Tibial nerve (tissue), 4 donors: Measurements from ENCODE around the gene AADACL4. TPM values are rescaled to one million over a fixed set of nuclear protein-coding genes. Genes with fewer than 3 reads are reported as not detected.

Experiments
- DNase-seq, 2 donors: peaks; one replicate each; pipeline ENCODE4 v3.0.0-alpha.2; 2019; ENCODE audit warnings: low spot score in 2 of 2
- H3K27ac ChIP-seq, 4 donors: fragments of 200-600 bp; sonication (generic) in 3 of 4; one replicate each; pipeline ENCODE4 v1.5.1; 2017 to 2019; ENCODE audit warnings: mild to moderate bottlenecking in 1 of 4
- H3K27me3 ChIP-seq, 2 donors: fragments of 200-600 bp; sonication (generic) in 1 of 2; one replicate each; pipeline versions ENCODE4 v1.5.1 to v1.6.0; 2017 to 2019
- H3K36me3 ChIP-seq, 3 donors: fragments of 200-600 bp; sonication (generic); one replicate each; pipeline ENCODE4 v1.5.1; 2018 to 2019
- H3K4me1 ChIP-seq, 4 donors: fragments of 200-600 bp; sonication (generic) in 3 of 4; one replicate each; pipeline ENCODE4 v1.5.1; 2017 to 2019
- H3K4me3 ChIP-seq, 4 donors: fragments of 200-600 bp; sonication (generic) in 3 of 4; one replicate each; pipeline ENCODE4 v1.5.1; 2017 to 2019; ENCODE audit warnings: mild to moderate bottlenecking in 1 of 4, moderate library complexity in 1 of 4
- H3K9me3 ChIP-seq, 4 donors: fragments of 200-600 bp; sonication (generic) in 3 of 4; one replicate each; pipeline ENCODE4 v1.5.1; 2017 to 2019
- EP300 ChIP-seq, 2 donors: sonication (generic); formaldehyde crosslinking; IDR thresholded peaks; one replicate each; pipeline ENCODE4 v1.6.1; 2017; ENCODE audit warnings: antibody characterized with exemption in 2 of 2, mild to moderate bottlenecking in 1 of 2
- POLR2A ChIP-seq, 2 donors: fragments of 450-650 bp; IDR thresholded peaks; one replicate each; pipeline ENCODE4 v1.6.1; 2017; ENCODE audit warnings: antibody characterized with exemption in 2 of 2, mild to moderate bottlenecking in 2 of 2, moderate library complexity in 2 of 2
- WGBS, 2 donors: methylation state at CpG; one replicate each; pipeline ENCODE4 v1.1.5; 2018; 5-methylcytosine and 5-hydroxymethylcytosine counted together
- total RNA-seq, 4 donors: library from RNA; depleted of rRNA; stranded (reverse); fragments of >200 nt; gene quantifications; one replicate each; pipeline ENCODE4 v1.1.0, GENCODE V29; 2016
- TF ChIP-seq, protein P1 (sequence below), 5 experiments: fragments of 200-600 bp in 3 of 5; fragments of 450-650 bp in 2 of 5; sonication (generic) in 3 of 5; IDR thresholded peaks; one replicate each; pipeline ENCODE4 v1.5.1; 2016 to 2019; ENCODE audit warnings: antibody characterized with exemption in 5 of 5, mild to moderate bottlenecking in 3 of 5, moderate library complexity in 2 of 5

Gene AADACL4
- not detected for total RNA-seq

DNA sequence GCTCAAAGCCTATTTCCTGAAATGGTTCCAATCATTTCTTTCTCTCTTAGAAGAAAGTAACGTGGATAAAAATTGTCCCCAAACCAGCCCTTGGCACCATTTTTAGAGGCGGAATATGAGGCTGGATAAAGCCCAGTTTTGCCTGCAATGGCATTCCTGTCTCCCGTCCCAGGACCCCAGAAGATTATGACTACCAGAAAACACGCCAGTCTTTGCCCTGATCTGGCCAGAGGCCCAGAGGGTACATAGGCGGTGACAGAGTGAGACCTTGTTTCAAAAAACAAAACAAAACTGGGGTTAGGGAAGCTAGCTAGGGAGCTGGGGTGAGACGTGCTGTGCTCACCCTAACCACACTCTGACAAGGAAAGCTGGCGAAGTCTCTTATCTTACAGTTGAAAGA is at the start of gene AADACL4:
Gene AADACL4, plus strand, starts transcription at position 301 of the 400 bp plus-strand sequence. CDS start 462 bp downstream, outside the sequence.
- WGBS, 2 donors, result 50 to 71% methylated on average over 7 of the region's 7 CpGs
- Histone ChIP-seq H3K4me3 (no peak within 1 kb of the TSS), H3K27ac (no peak within 1 kb of the TSS), H3K4me1 (no peaks in the 10 kb centered on the region), H3K27me3 (no peaks in the 10 kb centered on the region), H3K36me3 (no peaks in the 10 kb centered on the region), H3K9me3 (peaks cover 0 to 26% (median 5%) of the 10 kb centered on the region in 4 donors)
- TF ChIP-seq, protein P1, sequence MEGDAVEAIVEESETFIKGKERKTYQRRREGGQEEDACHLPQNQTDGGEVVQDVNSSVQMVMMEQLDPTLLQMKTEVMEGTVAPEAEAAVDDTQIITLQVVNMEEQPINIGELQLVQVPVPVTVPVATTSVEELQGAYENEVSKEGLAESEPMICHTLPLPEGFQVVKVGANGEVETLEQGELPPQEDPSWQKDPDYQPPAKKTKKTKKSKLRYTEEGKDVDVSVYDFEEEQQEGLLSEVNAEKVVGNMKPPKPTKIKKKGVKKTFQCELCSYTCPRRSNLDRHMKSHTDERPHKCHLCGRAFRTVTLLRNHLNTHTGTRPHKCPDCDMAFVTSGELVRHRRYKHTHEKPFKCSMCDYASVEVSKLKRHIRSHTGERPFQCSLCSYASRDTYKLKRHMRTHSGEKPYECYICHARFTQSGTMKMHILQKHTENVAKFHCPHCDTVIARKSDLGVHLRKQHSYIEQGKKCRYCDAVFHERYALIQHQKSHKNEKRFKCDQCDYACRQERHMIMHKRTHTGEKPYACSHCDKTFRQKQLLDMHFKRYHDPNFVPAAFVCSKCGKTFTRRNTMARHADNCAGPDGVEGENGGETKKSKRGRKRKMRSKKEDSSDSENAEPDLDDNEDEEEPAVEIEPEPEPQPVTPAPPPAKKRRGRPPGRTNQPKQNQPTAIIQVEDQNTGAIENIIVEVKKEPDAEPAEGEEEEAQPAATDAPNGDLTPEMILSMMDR (IDR thresholded peaks at IDR 0.05), result no peak
- TF ChIP-seq EP300 (IDR thresholded peaks at IDR 0.05) (no peak), POLR2A (IDR thresholded peaks at IDR 0.05) (no peak)
- DNase-seq, result no peak

- Histone ChIP-seq H3K27ac (peak overlapping the region; percentile 62 to 91 (median 85)), H3K36me3 (peaks cover 0 to 5% (median 3%) of the 10 kb centered on the region in 3 donors), H3K4me3 (peak overlapping the region in 1 of 4 donors; percentile 50), H3K27me3 (no peaks in the 10 kb centered on the region), H3K4me1 (peaks cover 0 to 100% (median 85%) of the 10 kb centered on the region in 4 donors), H3K9me3 (no peaks in the 10 kb centered on the region)
- no peak for DNase-seq
- TF ChIP-seq, protein P1 (IDR thresholded peaks at IDR 0.05), result no peak
- no peak for TF ChIP-seq POLR2A (IDR thresholded peaks at IDR 0.05)
- TF ChIP-seq EP300 (IDR thresholded peaks at IDR 0.05), result no peak
- WGBS, 2 donors, result 73 to 75% methylated on average over 6 of the region's 6 CpGs
These were observed 49.4 kb upstream of the AADACL4 start for GRCh38 chr1:12594490-12594889.

DNA sequence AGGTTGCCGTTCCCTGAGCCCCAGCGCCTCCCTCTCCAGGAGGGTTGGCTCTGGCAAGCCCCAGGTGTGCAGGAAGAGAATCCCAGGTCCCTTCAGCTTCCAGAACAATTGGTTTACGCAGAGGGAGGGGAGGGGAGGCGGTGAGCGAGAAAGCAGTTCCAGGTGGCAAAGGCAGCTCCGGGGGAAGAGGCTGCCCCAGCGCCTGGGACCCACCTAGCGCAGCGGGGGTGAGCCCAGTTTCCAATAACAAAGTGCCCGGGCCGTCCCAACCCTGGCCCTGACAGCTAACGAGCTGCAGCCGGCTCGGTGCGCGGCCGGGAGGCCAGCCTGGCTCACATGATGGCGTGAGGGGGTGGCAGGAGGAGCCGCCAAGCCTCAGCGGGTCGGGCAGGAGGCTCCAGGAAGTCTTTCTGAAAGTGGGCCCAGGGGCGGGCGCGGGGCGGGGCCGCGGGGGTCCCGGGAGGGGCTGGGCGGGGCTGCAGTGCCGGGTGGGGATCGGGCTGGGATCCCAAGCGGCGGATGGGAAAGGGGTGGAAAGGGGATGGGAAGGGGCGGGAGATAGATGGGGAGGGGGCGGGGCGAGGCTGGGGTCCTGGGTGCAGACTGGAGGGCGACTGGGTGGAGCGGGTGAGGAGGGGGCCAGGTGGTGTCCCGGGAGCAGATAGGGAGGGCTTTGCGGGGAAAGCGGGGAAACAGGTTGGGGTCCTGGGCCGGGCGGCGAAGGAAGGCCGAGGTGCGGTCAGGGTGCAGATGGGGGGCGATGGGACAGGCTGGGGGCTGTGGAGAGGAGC is 48.7 kb upstream of the AADACL4 start:
- Histone ChIP-seq H3K4me1 (peaks cover 0 to 100% (median 89%) of the 10 kb centered on the region in 4 donors), H3K9me3 (no peaks in the 10 kb centered on the region), H3K4me3 (peak overlapping the region; percentile 13 to 51 (median 49)), H3K36me3 (peaks cover 0 to under 1% (median 0%) of the 10 kb centered on the region in 3 donors), H3K27me3 (no peaks in the 10 kb centered on the region), H3K27ac (peak overlapping the region; percentile 62 to 91 (median 85))
- TF ChIP-seq, protein P1 (IDR thresholded peaks at IDR 0.05), result no peak
- peak in 1 of 2 donors; percentile 47 for TF ChIP-seq POLR2A (IDR thresholded peaks at IDR 0.05)
- TF ChIP-seq EP300 (IDR thresholded peaks at IDR 0.05), result peak in 1 of 2 donors; percentile 81
- DNase-seq, result no peak
- WGBS, 2 donors, result 13 to 15% methylated on average over 34 to 39 of the region's 47 CpGs

- Histone ChIP-seq H3K27me3 (no peaks in the 10 kb centered on the region), H3K36me3 (no peaks in the 10 kb centered on the region), H3K27ac (peak overlapping the region; percentile 62 to 91 (median 85)), H3K4me1 (peaks cover 0 to 100% (median 92%) of the 10 kb centered on the region in 4 donors), H3K4me3 (peak overlapping the region; percentile 13 to 51 (median 49)), H3K9me3 (no peaks in the 10 kb centered on the region)
- TF ChIP-seq, protein P1 (IDR thresholded peaks at IDR 0.05), result no peak
- no peak for TF ChIP-seq EP300 (IDR thresholded peaks at IDR 0.05)
- no peak for TF ChIP-seq POLR2A (IDR thresholded peaks at IDR 0.05)
- DNase-seq, result no peak
- WGBS, 2 donors, result 0 to 15% methylated on average over 1 to 2 of the region's 18 CpGs
These were observed 48.2 kb upstream of the AADACL4 start for GRCh38 chr1:12595757-12596006.
